ENCODE measurements around the gene CNTN3.

The CNTN3 gene

DNA sequence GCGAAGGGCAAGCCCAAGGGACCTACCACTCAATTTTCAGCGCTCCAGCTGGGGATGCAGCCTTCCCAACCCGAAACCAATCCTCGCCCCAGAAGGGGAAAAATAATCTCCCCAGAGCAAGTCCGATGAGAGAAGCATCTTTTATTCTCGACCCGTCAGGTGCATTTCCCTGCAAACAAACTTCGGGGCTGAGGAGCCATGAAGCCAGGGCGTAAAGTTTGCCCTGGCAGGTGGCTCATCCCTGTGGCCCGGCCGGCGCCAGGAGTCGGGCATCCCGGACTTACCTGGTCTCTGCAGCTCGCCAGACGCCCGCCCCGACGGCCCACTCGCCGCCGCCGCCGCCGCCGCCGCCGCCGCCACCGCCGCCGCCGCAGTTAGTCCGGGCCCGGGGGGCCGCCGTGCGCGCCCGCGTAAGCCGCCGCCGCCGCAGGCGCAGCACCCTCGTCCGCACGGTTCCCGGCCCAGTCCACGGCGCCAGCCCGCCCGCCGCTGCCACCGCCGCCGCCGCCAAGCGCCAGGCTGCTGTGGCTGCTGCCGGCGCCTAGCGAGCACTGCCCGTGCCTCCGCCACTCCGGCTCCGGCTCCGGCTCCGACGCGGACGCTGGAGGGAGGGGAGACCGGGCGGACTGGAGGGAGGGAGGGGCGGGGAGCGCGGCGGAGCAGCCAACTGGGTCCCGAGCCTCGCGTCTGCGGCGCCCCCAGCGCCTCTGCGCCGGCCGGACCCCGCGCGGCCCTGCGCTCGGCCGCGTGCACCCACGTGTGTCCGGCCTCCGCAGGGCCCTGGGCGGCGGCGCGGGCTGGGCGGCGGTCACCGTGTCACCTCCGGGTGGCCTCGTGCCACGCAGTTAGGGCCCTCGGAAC lies at the start of gene CNTN3:
Gene CNTN3 (minus strand): TSS at position 553 of the 861 bp plus-strand sequence. CDS start 93,547 bp downstream, outside the sequence.
- Histone ChIP-seq H3K36me3 (no peaks in the 10 kb centered on the region), H3K27ac (no peak within 1 kb of the TSS), H3K4me1 (ENCODE audit: control insufficient read depth in 1 of 2, insufficient read depth in 1 of 2, low read depth in 1 of 2, low read length in 1 of 2) (no peaks in the 10 kb centered on the region), H3K4me3 (ENCODE audit: low read depth in 1 of 2, low read length in 1 of 2) (no peak within 1 kb of the TSS), H3K27me3 (peaks cover 53% of the 10 kb centered on the region), H3K9me3 (no peaks in the 10 kb centered on the region)
- TF ChIP-seq, protein P1, sequence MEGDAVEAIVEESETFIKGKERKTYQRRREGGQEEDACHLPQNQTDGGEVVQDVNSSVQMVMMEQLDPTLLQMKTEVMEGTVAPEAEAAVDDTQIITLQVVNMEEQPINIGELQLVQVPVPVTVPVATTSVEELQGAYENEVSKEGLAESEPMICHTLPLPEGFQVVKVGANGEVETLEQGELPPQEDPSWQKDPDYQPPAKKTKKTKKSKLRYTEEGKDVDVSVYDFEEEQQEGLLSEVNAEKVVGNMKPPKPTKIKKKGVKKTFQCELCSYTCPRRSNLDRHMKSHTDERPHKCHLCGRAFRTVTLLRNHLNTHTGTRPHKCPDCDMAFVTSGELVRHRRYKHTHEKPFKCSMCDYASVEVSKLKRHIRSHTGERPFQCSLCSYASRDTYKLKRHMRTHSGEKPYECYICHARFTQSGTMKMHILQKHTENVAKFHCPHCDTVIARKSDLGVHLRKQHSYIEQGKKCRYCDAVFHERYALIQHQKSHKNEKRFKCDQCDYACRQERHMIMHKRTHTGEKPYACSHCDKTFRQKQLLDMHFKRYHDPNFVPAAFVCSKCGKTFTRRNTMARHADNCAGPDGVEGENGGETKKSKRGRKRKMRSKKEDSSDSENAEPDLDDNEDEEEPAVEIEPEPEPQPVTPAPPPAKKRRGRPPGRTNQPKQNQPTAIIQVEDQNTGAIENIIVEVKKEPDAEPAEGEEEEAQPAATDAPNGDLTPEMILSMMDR (IDR thresholded peaks at IDR 0.05), result no peak

- H3K36me3 ChIP-seq, result no peaks in the 10 kb centered on the region
- H3K9me3 ChIP-seq, result no peaks in the 10 kb centered on the region
- no peaks in the 10 kb centered on the region for H3K4me1 ChIP-seq (ENCODE audit: control insufficient read depth in 1 of 2, insufficient read depth in 1 of 2, low read depth in 1 of 2, low read length in 1 of 2)
- H3K4me3 ChIP-seq (ENCODE audit: low read depth in 1 of 2, low read length in 1 of 2), result no peak overlapping the region
- H3K27me3 ChIP-seq, result no peaks in the 10 kb centered on the region
- H3K27ac ChIP-seq, result no peak overlapping the region
- TF ChIP-seq, protein P1 (IDR thresholded peaks at IDR 0.05), result no peak
These were observed 48.7 kb upstream of the CNTN3 start for GRCh38 chr3:74663178-74663577.

- H3K4me1 ChIP-seq (ENCODE audit: control insufficient read depth in 1 of 2, insufficient read depth in 1 of 2, low read depth in 1 of 2, low read length in 1 of 2), result no peaks in the 10 kb centered on the region
- H3K36me3 ChIP-seq, result no peaks in the 10 kb centered on the region
- H3K4me3 ChIP-seq (ENCODE audit: low read depth in 1 of 2, low read length in 1 of 2), result no peak overlapping the region
- H3K27me3 ChIP-seq, result no peaks in the 10 kb centered on the region
- no peaks in the 10 kb centered on the region for H3K9me3 ChIP-seq
- TF ChIP-seq, protein P1 (IDR thresholded peaks at IDR 0.05), result no peak
- H3K27ac ChIP-seq, result no peak overlapping the region
These were observed 47.2 kb upstream of the CNTN3 start for GRCh38 chr3:74661672-74662071.

GRCh38 chr3:74651885-74652284 lies 37.4 kb upstream of the CNTN3 start:
- Histone ChIP-seq H3K4me1 (ENCODE audit: control insufficient read depth in 1 of 2, insufficient read depth in 1 of 2, low read depth in 1 of 2, low read length in 1 of 2) (no peaks in the 10 kb centered on the region), H3K27me3 (no peaks in the 10 kb centered on the region), H3K4me3 (ENCODE audit: low read depth in 1 of 2, low read length in 1 of 2) (no peak overlapping the region), H3K27ac (no peak overlapping the region), H3K9me3 (no peaks in the 10 kb centered on the region), H3K36me3 (no peaks in the 10 kb centered on the region)
- TF ChIP-seq, protein P1 (IDR thresholded peaks at IDR 0.05), result no peak

DNA sequence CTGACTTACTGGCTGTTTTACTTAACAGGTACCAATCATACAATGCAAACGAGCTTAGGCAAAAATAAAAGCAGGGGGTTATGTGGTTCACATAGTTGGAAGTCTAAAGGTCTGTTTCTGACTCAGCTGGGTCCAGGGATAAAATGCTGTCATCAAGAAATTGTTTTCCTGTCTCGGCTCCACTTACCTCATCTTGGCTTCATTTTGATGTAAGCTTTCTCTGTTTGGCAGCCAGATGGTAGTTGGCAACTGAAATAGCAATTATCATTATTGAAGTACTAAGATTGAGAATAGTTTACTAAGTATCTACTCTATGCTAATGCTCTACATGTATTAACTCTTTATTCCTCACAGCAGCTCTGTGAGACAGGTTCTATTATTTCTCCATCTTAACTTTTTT lies 36.8 kb upstream of the CNTN3 start:
- TF ChIP-seq, protein P1 (IDR thresholded peaks at IDR 0.05), result no peak
- Histone ChIP-seq H3K27me3 (no peaks in the 10 kb centered on the region), H3K36me3 (no peaks in the 10 kb centered on the region), H3K4me1 (ENCODE audit: control insufficient read depth in 1 of 2, insufficient read depth in 1 of 2, low read depth in 1 of 2, low read length in 1 of 2) (no peaks in the 10 kb centered on the region), H3K4me3 (ENCODE audit: low read depth in 1 of 2, low read length in 1 of 2) (no peak overlapping the region), H3K27ac (no peak overlapping the region), H3K9me3 (no peaks in the 10 kb centered on the region)
